Fibroblast of skin of scalp (primary cell): ENCODE measurements around the gene SMPDL3A. TPM values are rescaled to one million over a fixed set of nuclear protein-coding genes. Genes with fewer than 3 reads are reported as not detected.
"Not testable (repeated sequence)": the region's sequence is repeated elsewhere in the genome, so short reads cannot be mapped to it uniquely, and the experiment has no call there.

Experiments used
- DNase-seq: peaks from one replicate; pipeline ENCODE4 v3.0.0-alpha.2; 2013
- polyA plus RNA-seq, 2 experiments: library from polyadenylated mRNA; unstranded; fragments of 120-200 nt; gene quantifications; one replicate each; pipeline ENCODE4 v1.2.1, GENCODE V29; 2013; ENCODE audit not compliant: insufficient read length in 2 of 2

The SMPDL3A gene, protein sequence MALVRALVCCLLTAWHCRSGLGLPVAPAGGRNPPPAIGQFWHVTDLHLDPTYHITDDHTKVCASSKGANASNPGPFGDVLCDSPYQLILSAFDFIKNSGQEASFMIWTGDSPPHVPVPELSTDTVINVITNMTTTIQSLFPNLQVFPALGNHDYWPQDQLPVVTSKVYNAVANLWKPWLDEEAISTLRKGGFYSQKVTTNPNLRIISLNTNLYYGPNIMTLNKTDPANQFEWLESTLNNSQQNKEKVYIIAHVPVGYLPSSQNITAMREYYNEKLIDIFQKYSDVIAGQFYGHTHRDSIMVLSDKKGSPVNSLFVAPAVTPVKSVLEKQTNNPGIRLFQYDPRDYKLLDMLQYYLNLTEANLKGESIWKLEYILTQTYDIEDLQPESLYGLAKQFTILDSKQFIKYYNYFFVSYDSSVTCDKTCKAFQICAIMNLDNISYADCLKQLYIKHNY
- polyA plus RNA-seq (2013, experiment 1 of 2; ENCODE audit: insufficient read length): 6.4 TPM
- 6.4 TPM for polyA plus RNA-seq (2013, experiment 2 of 2; ENCODE audit: insufficient read length)

DNA sequence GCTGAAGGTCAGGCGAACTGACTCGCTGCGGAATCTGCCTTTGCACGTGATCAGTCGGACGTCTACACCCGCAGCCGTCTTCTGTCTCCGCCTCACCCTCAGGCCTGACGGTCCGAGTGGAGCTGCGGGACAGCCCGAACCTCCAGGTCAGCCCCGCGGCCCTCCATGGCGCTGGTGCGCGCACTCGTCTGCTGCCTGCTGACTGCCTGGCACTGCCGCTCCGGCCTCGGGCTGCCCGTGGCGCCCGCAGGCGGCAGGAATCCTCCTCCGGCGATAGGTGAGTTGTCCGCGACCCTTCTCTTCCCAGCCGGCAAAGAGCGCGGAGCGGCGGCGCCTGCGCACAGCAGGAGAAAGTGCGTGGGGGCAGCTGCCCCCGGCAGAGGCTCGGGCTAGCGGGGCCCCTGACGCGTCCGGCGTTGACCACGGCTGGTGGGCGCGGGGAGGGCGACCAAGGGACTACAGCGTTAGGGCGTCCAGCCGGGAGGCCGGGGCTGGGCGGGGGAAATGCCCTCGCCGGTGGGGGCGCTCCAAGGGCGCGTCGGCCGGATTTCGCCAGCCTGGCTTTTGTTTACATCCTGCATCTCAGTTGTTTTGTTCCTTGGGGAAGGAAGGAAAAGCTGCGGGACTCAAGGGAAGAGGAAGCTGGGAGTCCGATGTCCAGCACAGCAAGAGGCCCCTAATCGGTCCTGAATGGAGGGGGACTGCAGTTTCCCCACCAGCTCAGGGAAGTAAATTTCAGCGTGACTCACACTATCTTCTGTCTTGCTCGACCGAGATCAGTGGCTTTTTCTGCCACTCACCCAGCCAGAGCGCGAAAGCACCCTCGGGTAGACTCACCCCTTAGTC, at the start of gene SMPDL3A:
SMPDL3A (plus strand) TSS at position 77 of the 846 bp plus-strand sequence; CDS start at position 166, 89 bp downstream.
- DNase-seq: peak; percentile 77

DNA sequence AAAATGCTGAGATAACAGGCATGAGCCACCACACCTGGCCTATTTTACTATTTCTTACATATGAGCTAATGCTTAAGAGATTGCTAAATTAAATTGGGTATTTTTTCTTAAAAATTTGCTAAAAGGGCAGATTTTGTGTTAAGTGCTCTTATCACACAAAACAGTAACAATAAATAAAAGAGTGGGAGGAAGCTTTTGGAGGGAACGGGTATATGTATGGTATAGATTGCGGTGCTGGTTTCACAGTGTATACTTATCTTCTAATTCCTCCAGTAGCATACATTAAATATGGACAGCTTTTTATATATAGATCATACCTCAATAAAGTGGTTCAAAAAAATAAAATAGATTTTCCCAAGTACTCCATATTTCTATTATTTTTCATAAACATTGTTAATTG, 49.0 kb upstream of the SMPDL3A start:
- DNase-seq: no peak

DNA sequence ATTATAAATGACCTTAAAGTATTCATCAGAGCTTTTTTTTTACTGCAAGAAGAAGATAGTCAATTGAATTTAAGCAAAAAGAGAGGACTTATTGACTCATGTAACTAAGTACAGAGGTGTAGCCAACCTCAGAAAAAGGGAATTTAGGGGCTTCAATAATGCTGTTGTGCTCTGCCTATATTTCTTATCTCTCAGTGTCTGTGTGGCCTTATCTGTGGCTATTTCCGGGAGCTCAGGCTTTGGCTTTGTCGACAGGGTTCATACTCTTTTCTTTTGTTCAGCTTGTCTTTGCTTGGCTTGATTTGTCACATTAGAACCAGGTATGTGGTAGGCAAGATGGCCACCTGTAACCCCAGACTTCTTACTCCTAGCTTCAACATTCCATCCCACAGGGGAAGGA, 48.1 kb upstream of the SMPDL3A start:
- no peak for DNase-seq

DNA sequence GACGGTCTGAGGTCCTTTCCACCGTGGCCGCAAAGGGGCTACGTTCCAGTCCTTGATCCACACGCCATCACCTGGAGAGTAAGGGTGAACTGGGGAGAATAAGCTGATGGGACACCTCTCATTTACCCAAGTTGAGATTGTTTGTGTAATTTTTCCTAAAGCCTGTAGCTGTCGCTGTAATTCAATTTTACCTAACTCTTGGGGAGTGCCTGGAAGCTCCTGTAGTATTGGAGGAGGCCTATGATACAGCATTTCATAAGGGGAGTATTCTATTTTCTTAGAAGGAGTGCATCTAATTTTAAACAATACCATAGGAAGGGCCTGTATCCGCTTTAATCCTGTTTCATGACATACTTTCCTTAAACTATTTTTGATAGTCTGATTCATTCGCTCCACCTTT, 44.8 kb upstream of the SMPDL3A start:
- DNase-seq: peak; percentile 5

DNA sequence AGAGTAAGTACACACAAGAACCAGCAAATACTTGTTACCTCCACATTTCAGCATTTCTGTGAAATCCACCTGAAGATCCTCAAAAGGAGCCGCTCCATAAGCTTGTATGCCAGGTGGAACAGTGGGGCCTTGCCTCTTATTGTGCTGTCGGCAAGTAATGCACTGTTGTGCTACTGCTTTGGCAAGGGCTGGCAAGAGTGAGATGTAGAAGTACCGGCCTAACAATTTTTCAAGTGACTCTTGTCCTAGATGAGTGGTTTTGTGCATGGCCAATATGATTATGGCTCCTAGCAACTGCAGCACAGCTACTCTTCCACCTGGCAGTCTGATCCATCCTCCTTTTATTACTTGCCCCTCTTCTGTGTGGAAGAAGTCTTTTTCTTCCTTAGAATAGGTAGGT, 44.2 kb upstream of the SMPDL3A start:
- DNase-seq: not testable (repeated sequence)

DNA sequence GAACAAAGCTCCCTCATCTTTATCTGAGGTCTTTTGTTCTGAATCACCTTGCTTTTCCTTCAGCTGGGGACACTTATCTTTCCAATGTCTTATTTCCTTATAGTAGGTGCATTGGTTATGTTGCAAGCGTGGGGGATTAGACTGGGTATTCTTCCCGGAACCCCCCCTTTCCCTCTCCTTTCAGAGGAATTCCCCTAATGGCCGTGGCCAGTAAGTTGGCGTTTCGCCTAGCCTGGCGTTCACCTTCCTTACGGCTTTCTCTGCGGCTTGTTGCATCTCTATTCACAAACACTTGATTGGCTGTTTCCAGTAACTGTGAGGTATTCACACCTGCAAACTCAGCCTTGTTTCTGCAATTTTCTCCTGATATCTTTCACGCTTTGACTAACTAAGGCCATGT, 42.4 kb upstream of the SMPDL3A start:
- no peak for DNase-seq

DNA sequence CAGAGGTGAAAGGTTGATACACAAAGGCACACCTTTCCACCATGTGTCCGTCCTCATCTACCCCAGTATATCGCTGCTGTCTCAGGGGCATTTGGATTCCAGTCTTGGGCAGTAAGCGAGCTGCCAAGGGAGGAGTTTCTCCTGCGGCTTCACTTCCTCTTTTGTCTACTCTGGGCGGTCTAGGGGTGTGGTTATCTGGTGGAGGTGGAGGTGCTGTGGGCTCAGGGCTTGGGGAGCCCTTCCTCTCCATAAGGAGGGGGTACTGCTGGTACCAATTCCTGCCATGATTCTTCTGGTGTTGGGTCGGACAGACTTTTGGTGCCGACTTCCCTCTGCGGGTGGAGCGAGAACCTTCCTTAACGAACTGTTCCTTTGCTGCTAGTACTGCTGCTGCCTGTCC, 41.5 kb upstream of the SMPDL3A start:
- no peak for DNase-seq

DNA sequence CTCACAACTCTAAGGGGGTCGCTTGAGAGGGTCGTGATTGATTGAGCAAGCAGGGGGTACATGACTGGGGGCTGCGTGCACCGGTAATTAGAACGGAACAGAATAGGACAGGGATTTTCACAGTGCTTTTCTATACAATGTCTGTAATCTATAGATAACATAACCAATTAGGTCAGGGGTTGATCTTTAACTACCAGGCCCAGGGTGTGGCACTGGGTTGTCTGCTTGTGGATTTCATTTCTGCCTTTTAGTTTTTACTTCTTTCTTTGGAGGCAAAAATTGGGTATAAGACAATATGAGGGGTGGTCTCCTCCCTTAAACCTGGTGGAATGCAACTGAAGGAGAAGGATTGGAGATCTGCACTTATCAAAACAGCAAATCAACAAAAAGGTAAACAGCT, 40.1 kb upstream of the SMPDL3A start:
- DNase-seq: not testable (repeated sequence)

DNA sequence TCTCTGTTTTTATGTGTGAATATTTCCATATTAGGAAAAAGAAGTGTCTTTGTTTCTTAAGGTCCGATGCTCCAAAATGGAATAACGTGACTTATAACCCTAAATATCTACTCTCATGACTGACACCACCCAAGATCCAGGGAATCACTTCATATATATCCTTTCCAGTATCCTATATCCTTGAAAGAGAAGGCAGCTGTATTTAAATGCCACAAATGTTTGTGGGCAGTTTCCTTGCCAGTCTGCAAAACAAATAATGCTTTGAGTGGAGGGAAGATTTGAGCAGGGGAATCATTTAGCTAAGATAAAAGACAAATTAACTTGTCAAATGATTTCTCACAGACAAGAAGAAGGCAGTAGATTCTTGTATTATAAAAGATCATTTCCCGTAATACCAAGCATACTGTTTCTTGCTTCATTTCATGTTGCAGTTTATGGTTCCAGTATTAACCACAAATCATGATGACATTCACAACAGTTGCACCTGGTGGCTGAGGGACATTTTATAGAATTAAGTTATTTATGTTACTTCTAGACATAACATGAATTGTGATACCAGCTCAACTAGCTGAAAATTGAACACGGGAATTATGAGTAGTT, 39.5 kb upstream of the SMPDL3A start:
- no peak for DNase-seq

DNA sequence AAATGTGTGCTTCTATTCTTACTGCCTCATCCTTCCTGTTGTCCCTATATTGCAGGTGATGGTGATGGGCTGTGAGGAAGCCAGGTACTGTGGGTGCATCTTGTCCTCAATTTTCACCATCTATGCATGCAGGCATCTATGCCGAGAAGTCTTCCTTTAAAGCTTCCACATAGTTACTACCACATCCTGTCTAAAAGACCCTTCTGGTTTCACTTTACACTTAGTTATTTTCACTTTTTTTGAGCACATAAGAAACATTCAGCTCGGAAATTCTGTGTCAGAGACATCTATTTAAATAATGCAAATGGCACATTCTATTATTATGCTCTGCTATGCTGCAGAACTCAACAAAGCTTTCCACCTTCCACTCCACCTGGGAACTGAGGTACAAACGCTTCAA, 37.7 kb upstream of the SMPDL3A start:
- DNase-seq: no peak

DNA sequence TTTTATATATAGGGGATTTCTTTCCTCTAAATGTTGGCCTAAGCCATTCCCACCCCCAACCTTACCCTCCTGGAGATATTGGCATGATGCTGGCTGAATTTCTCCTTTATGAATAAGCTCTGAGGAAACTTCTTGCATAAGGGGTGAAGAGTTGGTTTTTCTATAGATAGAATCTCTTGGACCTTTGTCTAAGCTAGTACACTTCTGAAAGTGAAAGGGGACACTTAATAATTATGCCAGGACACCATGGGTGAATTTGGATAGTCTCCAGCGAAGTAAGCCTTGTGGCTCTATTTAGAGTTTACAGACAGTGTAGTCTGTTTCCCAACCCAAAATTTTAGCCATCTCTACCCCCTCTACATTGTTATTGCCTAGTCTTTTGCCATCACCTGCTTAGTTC, 36.6 kb upstream of the SMPDL3A start:
- no peak for DNase-seq

DNA sequence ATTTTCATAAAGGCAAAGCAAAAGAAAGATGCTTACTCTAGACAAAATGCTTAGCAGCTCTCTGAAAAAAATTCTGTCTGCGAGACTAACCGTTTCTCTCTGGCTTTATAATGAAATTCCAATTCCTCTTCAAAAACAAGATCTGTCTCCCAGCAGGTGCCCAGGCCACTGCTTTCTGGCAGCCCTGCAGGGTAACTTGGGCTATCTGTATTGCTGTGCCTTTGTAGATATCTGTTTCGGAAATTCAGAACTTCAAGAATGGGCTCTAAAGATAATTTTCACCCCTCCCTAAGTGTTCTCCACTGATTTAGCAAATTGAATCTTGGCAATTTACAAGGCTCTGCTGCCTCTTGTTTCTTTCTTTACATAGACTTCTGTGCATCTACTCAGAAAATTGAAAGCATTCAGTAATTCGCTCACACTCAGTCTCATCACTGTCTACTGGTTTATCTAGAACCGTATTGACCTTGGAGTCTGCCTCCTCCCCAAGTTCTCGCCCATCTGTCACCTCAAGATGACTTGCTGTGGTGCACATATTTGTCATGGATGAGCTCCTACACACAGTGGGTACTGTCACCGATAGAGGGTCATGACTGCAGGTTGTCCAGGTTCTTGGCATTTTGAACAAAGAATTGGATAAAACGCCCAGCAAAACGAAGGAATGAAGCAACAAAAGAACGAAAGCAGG, 35.9 kb upstream of the SMPDL3A start:
- no peak for DNase-seq

DNA sequence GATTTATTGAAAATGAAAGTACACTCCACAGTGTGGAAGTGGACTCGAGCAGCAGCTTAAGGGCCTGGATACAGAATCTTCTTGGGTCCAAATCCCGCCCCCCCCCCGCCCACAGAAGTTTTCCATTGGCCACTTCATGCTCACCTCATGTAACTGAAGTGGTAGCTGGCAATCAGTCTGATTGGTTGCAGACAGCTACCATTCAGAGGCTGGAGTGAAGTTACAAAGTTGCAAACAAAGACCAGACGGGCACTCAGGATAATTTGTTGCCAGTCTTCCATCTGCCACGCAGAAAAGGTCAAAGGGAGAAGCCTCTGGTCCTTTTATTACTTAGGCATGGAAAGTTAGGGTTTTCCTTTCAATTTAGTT, 35.4 kb upstream of the SMPDL3A start:
- DNase-seq: peak; percentile 30

DNA sequence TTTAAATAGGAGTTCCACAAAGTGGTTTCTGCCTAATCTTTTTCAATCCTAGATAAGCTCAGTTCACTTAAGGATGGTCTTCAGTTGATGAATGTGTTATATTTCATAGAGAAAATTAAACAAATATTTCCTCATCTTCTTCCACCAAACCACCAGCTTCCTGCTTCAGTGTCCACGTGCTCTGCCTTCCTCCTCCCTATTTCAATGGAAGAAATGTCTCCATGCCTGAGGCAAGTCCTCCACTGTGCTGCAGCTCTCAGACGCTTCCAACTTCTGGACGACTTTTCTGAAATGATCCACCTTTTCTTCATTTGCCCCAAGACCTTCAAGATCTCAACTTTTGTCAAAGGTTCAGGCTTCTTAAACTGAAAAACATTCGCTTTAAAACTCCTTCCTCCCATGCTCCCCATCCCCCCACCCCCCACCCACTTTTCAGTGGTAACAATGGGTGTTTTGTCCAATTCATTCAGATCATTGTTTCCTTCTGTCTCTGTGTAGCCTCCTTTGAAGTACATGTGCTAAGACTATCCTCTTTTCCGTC, 34.8 kb upstream of the SMPDL3A start:
- DNase-seq: no peak

DNA sequence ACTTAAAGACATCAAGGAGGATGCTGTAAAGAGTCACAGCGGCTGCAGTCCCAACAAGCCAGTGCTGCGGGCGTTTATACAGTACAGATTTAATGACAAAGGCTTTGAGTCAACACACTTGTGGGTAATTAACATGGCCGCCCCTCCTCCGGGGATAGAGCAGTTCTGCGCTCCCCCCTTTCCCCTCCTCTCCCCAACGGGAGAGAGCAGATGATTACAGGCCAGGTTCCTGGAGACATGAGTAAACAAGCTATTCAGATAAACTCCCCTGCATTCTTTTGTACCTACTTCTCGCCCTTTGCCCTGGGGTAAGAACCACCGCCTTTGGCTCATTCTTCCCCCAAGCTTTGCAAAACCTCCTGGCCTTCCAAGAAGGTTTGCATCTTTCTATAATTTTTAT, 33.2 kb upstream of the SMPDL3A start:
- DNase-seq: no peak

DNA sequence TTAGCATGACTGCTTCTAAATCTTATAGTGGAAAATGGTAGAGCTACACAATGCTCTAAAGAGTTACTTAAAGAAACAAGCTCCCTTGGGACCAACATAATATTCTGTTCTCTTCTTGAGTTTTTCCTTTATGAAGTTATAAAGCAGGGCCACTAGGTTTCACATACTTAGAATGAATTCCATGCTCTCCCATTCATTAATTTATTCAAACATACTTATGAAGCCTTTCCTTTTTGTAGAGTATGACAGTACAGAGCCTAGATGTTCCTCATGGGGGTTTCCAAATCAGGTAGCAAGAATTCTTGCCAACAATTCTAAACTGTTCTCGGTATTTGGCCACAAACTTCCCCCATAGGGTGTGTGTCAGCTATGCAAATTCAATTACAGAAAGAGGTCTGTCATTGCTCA, 30.1 kb upstream of the SMPDL3A start:
- DNase-seq: no peak

DNA sequence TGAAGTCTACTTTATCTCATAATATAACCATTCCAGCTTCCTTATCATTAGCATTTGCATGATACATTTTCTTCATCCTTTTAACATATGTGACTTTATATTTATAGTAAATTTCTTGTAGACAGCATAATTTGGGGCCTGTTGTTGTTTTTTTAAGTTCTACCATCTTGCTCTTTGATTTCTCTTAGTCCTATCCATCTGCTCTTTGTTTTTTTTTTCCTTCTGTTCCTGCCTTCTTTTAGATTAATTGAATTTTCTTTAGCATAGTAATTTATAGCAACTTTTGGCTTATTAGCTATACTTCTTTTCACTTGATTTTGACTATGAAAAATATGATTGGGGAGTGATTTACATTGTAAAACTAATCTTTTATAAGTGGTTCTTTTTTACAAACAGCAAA, 28.7 kb upstream of the SMPDL3A start:
- DNase-seq: no peak

DNA sequence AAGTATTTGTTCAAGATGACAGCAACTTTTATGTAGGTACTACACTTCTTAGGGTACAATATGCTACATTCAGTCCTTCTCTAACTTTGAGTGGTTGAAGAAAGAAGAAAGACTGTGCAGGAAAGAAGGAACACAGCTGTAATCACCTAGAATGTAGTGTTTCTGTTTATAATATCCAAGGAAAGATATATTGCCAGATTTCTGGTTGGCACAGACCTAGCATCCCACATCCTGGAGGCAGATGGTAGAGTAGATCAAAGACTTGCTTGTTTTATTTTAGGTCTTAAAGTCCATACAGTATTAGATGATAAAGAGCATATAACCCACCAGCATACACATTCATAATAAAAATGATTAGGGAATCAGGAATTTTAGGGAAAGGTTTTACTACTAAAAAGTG, 22.8 kb upstream of the SMPDL3A start:
- no peak for DNase-seq

DNA sequence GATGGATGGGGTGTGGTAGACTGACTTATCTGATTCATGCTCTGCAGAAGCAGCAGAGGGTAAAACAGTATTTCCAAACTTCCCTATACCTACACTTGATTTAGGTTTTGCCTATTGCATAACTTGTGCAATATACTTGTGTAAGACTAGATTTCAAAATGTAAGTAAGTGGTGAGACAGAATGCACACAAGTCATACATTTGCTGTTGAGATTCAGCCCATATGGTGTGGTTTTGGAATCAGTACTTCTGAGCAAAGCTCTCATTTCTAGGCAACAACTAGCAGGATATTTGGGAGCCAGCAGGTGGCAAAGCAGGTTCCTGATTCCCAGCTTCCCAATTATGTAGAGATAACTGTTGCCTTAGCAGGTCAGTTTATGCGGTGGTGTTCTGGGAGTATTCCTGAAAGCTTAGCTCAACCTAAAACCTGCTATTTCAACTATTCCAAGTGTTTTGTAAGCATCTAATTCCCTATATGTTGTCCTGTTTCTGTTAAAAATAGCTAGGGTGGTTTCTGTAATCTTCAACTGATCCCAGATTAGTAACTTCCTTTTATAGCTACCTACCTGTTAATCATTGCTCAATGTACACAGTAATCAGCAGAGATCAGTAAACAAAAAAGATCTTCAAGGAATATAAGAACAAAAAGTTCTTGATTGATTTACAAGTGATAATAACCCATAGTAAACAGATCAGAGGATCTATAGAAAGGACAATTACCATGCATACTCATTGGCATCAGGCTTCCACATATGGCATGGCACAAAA, 18.0 kb upstream of the SMPDL3A start:
- DNase-seq: no peak

DNA sequence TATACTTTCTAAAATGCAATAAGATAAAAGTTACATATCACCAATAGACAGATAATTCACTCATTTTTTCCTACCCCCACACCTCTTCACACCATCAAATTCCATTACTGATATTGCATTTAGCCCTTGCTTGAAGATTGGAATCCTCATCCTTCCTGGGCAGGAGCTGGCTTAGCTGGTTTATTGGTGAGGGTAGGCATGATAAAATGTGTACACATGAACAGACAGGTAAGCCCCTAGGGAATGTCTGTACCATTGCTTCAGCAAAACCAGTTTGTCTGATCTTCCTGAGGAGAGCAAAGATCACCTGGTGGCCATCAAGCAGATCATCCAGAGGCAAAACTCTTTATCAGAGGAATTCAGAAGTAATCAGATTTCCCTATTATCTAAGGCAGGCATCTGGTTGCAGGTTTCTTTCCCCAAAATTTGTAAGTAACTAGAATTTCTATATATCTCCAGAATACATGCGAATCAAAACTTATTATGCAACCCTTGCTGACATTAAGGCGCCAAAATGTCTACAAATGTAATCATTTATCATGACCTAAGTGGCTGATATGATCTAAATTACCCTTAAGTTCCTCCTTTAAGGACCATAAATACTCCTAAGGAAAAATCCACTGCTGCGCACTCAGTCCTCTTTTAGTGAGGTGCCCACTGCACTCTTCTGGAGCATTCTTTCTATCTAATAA, 16.2 kb upstream of the SMPDL3A start:
- no peak for DNase-seq

DNA sequence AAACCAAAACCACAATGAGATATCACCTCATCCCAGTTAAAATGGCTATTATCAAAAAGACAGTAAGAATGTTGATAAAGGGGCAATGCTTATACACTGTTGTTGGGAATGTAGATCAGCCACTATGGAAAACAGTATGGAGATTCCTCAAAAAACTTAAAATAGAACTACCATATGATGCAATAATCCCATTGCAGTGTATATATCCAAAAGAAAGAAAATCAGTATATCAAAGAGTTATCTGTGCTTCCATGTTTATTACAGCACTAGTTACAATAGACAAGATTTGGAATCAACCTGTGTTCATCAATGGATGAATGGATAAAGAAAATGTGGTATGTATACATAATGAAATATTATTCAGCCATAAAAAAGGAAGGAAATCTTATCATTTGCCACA, 13.1 kb upstream of the SMPDL3A start:
- no peak for DNase-seq
